Activated T-helper 1 cell treated with Interleukin-2 at 50 U/mL for 16 hours (primary cell): ENCODE data around the gene OR8D2.

Source experiments
- DNase-seq: peaks from one replicate; pipeline ENCODE4 v3.0.0-alpha.2; 2020; ENCODE audit warnings: low read depth

Gene OR8D2

DNA sequence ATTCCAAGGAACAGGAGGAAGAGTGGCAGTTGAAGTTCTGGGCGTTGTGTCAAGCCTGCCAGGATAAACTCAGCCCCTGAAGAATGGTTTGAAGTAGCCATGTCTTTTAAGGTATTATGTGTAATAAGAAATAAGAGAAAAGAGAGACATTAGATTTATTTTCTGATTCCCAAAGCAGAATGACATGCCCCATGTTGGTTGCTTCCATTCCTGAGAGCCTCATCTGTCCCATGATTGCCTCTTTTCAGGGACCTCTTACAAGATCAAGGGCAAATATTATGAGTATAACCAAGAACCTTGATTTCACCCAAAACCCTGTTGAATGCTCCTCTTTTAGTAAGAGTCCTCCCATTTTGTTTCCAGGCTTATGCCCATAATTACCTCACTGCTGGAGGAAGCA, at the start of gene OR8D2:
Gene OR8D2, minus strand, starts transcription at position 101 of the 400 bp plus-strand sequence. Its CDS starts 0 bp downstream, at position 101.
- no peak for DNase-seq

GRCh38 chr11:124359566-124359965, 39.6 kb upstream of the OR8D2 start:
- DNase-seq = no peak

- DNase-seq = no peak
Measured at GRCh38 chr11:124346311-124346955, 26.4 kb upstream of the OR8D2 start.

DNA sequence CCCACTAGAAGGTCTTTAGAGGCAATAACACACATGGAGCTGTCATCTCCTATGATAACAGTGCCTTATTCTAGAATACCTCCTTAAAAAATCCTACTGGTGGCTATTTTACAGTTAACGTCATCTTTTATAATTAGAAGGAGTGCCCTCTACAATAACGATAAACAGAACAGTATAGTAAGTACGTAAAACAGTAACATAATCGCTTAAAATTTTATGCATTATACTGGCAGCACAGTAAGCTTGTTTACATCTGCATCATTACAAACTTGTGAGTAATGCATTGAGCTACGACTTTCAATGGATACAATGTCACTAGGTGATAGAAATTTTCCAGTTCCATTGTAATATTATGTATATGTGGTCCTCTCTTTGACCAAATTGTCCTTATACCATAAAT, 24.3 kb upstream of the OR8D2 start:
- DNase-seq = no peak

DNA sequence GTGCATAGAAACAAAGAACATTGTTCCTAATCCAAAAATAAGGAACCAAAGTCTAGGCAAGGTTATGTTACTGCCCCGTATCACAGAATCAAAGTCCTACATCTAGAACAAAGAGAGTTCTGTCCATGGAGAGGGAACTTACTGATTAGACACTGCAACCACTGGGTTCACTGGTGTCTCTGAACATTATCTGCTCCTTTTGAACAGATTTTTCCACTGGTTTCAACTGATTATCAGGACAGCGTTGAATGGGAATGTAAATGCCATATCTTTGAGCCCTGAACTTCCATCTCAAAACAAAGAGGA, 20.1 kb upstream of the OR8D2 start:
- no peak for DNase-seq

- no peak for DNase-seq
Measured at GRCh38 chr11:124339396-124340141, 19.6 kb upstream of the OR8D2 start.

GRCh38 chr11:124331873-124332272, 11.9 kb upstream of the OR8D2 start:
- DNase-seq = no peak

DNA sequence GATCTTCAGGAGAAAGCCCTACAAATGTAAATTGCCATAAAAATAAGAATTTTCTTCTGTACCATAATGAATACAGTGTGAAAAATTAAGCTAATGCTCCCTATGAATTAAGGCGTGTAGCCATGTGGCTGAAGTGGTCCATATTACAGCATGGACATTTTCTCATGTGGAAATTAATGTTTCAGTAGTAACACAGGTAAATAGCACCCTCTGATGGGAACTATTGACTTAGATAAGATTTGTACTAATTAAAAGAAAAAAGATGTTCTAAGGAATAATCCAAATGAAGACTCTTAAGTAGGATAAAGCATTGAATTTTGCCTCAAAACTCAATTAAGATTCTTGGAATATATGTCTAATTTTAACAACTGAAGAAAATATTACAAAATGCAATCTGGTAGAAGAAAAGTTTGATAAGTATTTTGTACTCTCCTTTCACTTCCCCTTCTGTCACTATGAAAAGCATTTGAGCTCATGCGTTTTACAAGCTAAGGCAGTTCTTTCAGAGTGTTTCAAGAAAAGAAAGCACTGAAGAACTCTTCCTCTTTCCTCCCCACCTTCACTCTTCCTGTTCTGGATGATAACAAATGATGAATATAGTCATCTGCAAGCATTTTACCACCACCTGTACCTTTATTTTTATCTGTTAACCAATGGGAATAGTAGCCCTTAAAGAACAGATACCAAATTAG, 9.9 kb upstream of the OR8D2 start:
- DNase-seq = no peak

GRCh38 chr11:124327775-124328174, 7.8 kb upstream of the OR8D2 start:
- no peak for DNase-seq

DNA sequence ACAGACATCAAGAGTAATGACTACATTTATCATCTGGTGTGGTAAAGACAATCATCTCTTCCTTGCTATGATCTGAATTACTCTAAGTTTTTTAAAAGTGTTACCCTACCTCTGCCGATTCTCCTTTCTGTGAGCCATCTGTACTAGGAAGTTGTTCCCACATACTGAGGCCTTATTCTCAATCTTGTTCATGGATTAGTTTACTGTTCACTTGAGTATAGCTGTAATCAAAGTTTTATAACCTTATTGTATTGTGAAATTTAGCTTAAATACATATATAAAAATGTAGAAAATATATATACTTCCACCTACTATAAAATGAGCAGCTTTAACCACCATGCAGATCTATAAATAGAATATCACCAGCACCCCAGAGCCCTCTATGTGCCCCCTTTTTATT, 2.4 kb upstream of the OR8D2 start:
- no peak for DNase-seq

- DNase-seq = no peak
Measured at GRCh38 chr11:124315052-124315451, 4.9 kb downstream of the OR8D2 start.

DNA sequence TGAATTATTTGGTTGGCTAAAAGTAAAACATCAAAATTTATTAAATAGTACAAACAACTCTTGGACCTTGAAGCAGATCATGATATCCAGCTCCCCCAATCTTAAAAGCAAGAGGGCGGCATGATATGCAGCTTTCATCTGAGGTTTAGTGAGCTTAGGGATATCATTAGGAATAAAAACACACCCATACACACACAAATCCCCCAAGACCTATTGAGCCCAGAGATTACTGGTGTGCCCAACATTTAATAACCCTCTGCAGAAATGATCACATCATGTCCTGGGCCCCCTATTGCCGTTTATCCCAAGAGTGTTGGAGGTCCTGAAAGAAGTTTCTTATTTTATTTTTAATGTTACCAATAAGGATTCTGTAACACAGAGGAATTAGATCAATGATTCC, 6.1 kb downstream of the OR8D2 start, which contains the start of gene OR8D1:
Gene OR8D1, minus strand, starts transcription at position 101 of the 400 bp plus-strand sequence. CDS start 3,183 bp downstream, outside the sequence.
- DNase-seq = no peak

DNA sequence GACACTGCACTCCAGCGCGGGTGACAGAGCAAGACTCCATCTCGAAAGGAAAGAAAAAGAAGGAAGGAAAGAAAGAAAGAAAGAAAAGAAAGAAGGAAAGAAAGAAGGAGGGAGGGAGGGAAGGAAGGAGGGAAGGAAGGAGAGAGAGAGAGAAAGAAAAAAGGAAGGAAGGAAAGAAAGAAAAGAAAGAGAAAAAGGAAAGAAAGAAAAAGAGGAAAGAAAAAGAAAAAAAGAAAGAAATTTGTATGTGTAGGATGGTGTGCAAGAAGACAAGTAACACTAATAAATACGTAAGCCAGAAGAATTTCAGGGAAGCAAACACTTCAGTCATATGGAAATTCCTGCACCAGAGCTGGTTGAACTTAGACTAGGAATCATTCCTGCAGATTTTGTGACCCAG, 6.9 kb downstream of the OR8D2 start:
- DNase-seq = no peak

DNA sequence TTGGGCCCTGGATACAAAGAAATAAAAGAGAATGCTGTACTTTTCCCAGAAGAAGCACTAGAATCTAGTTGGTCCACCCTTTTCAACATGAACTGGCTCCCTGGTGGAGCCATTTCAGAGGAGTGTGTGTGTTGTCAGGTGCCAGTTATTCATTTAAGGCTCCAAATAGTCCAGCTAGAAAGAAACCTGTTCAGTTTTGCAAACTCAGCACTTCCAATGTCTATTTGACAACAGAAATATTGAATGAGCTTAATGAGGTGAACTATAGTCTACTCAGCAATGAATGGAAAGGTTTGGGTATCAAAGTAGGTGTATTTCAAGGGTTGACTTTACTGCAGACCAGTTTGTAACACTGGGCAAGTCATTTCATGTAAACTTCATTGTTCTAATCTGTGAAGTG, 8.3 kb downstream of the OR8D2 start:
- DNase-seq = no peak

DNA sequence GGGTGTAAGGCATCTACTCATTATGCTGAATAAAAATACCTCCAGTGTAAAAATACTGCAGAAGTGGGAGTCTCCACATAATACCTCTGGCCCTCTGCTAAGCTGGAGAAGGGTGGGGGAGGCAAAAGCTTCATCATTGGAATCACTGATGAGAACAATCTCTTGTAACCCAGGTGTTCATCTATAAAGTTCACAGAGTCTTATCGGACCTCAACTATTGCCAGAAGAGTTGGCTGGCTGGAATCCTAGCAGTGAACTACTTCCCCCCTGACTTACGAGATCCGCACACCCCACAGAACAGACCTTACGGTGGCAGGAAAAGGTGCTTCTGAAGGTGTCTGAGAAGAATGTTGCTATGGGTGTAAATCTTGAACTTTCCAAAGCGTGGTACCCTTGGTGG, 8.7 kb downstream of the OR8D2 start:
- DNase-seq = no peak

DNA sequence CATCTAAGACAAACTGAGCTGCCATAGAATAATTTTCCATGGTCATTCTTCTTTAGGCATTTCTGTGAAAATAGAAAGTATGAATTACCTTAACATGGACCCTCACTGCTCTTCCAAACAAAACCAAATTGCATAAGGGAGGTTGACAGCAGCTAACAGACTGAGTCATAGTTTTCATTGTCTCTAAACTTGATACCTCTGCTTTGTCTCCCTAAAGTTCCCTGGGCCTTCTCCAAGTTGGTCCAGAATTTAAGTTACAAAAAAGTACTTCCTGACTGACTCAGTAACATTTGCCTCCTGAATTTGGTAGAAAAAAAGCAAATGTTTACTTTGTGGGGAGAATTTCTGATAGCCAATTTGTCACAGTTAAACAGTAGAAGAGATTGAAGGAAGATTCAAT, 9.3 kb downstream of the OR8D2 start:
- DNase-seq = no peak

GRCh38 chr11:124307093-124307492, 12.9 kb downstream of the OR8D2 start:
- no peak for DNase-seq

DNA sequence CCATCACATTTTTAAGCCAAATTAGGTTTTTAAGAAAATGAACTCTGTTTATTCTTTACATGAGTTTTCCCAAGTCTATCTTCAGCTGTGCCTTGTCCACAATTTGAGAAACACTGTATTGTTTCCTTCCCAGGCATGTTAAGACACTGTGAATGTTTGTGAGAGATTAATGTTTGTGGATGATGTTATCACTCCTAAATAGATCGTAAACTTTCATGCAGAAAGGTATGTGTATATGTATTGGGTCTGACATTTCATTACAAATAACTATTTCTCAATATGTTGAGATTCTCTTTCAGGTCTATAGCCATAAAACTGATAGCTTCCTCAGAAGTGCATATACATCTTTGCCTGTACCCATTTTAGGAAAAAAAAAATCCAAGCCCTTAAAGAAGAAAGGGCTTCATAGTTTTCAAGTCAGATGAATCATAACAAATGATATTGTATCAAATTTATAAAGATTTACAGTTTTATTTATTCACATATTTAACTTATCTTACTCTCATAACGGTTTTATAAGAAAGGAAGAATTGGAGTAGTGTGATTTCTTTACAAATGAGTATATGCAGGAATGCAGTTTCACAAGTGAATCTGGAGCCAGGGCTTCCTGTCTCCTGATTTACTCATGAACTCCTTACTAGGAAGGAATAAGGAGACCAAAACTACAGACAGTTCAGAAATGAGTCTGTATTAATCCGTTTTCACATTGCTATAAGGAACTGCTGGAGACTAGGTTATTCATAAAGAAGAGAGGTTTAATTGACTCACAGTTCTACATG, 17.5 kb downstream of the OR8D2 start:
- DNase-seq = no peak

GRCh38 chr11:124301548-124301947, 18.4 kb downstream of the OR8D2 start:
- no peak for DNase-seq

- no peak for DNase-seq
Measured at GRCh38 chr11:124297921-124298320, 22.1 kb downstream of the OR8D2 start.

DNA sequence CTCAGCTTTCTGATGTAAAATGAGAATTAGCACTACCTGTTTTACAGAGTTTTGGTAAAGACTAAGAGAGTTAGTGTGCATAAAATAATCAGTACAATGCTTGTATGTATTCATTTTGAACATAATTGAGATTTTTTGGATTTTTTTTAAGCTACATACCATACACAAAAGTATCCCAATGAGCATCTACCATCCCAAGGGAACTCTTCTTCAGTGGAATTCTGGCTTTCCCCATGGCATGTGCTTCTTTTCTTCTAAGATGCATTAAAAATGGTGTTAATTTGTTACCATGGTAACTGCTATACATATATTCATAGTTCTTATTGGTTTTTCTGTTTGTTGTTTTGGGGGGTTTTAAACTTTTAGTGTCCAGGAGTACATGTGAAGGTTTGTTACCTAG, 24.0 kb downstream of the OR8D2 start:
- no peak for DNase-seq

DNA sequence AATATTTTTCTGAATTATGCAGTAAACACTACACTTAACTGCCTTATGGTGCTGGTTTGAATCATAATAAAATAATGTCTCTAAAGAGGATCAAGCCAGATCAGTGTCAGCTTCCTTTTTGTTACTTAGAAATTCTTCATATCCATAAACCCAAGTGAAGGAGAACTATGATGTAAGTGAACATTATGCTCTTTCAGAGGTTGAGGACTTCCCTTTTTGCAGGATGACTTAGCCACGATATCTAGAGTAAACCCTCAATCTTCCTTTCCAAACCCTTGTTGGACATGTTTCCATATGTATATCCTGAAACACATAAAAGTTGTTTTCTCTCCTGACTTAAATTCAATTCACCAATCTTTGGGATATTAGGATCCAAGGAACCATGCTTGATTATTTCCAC, 25.3 kb downstream of the OR8D2 start:
- DNase-seq = no peak
